Stimulated activated CD4-positive, alpha-beta T cell treated with anti-CD3 and anti-CD28 coated beads, Interleukin-1b, Interleukin-23, amount 100 ng/mL, for 1 hour (primary cell): ENCODE measurements around the gene RNF222.
"Not testable (repeated sequence)": the region's sequence is repeated elsewhere in the genome, so short reads cannot be mapped to it uniquely, and the experiment has no call there.

Experiments
- DNase-seq, 2 donors: peaks; one replicate each; pipeline ENCODE4 v3.0.0-alpha.2; 2020; ENCODE audit warnings: low read depth in 2 of 2

Gene RNF222

GRCh38 chr17:8412089-8412488 is 14.5 kb upstream of the RNF222 start:
- no peak for DNase-seq

- DNase-seq = no peak
These were observed 13.2 kb upstream of the RNF222 start for GRCh38 chr17:8410883-8411238.

- peak; percentile 23 to 64 for DNase-seq
These were observed 12.6 kb upstream of the RNF222 start for GRCh38 chr17:8409966-8410882.

- DNase-seq = no peak
These were observed 10.7 kb upstream of the RNF222 start for GRCh38 chr17:8408371-8408770.

GRCh38 chr17:8406174-8406573 is 8.5 kb upstream of the RNF222 start:
- DNase-seq = no peak

- no peak for DNase-seq
These were observed 7.9 kb upstream of the RNF222 start for GRCh38 chr17:8405499-8406016.

GRCh38 chr17:8402921-8403536 is 5.4 kb upstream of the RNF222 start:
- no peak for DNase-seq

GRCh38 chr17:8401107-8401506 is 3.5 kb upstream of the RNF222 start:
- no peak for DNase-seq

- no peak for DNase-seq
These were observed 1.4 kb upstream of the RNF222 start for GRCh38 chr17:8398980-8399379.

GRCh38 chr17:8394497-8394896 is 3.1 kb downstream of the RNF222 start:
- not testable (repeated sequence) for DNase-seq

- no peak for DNase-seq
These were observed 4.0 kb downstream of the RNF222 start for GRCh38 chr17:8393470-8394231.

- DNase-seq = no peak
These were observed 4.8 kb downstream of the RNF222 start for GRCh38 chr17:8392674-8393469.

- DNase-seq = no peak
These were observed 5.4 kb downstream of the RNF222 start for GRCh38 chr17:8392274-8392673.

GRCh38 chr17:8391711-8392110 is 5.9 kb downstream of the RNF222 start:
- DNase-seq = no peak

- no peak for DNase-seq
These were observed 9.5 kb downstream of the RNF222 start for GRCh38 chr17:8387914-8388651.

GRCh38 chr17:8386841-8387240 is 10.8 kb downstream of the RNF222 start:
- no peak for DNase-seq

- DNase-seq = no peak
These were observed 12.7 kb downstream of the RNF222 start for GRCh38 chr17:8384801-8385378.

GRCh38 chr17:8383143-8383822 is 14.3 kb downstream of the RNF222 start, which contains the start of gene RPL26:
Gene RPL26 (minus strand): TSS chr17:8383193. CDS start chr17:8382310, 883 bp downstream.
- peak; percentile 78 to 91 for DNase-seq

GRCh38 chr17:8382880-8383142 is 14.8 kb downstream of the RNF222 start:
- DNase-seq = no peak
